SK-N-SH treated with all-trans-retinoic acid at 6 μM for 48 hours (cell line): ENCODE results near the gene SRM.

Experiments
- CREB5 ChIP-seq: fragments of 250-450 bp; sonication (Bioruptor Pico); IDR thresholded peaks from 2 replicates; pipeline ENCODE4 v1.5.1; 2020; ENCODE audit warnings: low read depth, mild to moderate bottlenecking, moderate library complexity
- CSDC2 ChIP-seq: fragments of 250-450 bp; sonication (Bioruptor Pico); IDR thresholded peaks from 2 replicates; pipeline ENCODE4 v1.5.0; 2020; ENCODE audit warnings: mild to moderate bottlenecking, moderate library complexity
- ESRRG ChIP-seq: fragments of 250-450 bp; sonication (Bioruptor Pico); IDR thresholded peaks from 2 replicates; pipeline ENCODE4 v1.6.1; 2021; ENCODE audit warnings: mild to moderate bottlenecking
- POU6F1 ChIP-seq: fragments of 250-450 bp; sonication (Bioruptor Pico); IDR thresholded peaks from 2 replicates; pipeline ENCODE4 v1.8.0; 2021; ENCODE audit warnings: low read depth, mild to moderate bottlenecking, moderate library complexity, borderline replicate concordance
- ZFP3 ChIP-seq: fragments of 250-450 bp; sonication (Bioruptor Pico); IDR thresholded peaks from 2 replicates; pipeline ENCODE4 v1.5.0; 2020; ENCODE audit warnings: mild to moderate bottlenecking, moderate library complexity
- ZNF565 ChIP-seq: fragments of 450-650 bp; formaldehyde crosslinking; conservative IDR thresholded peaks from 2 replicates; pipeline ENCODE4 v1.5.0; 2020; ENCODE audit warnings: low read depth, mild to moderate bottlenecking, moderate library complexity
- ZNF8 ChIP-seq: fragments of 450-650 bp; formaldehyde crosslinking; IDR thresholded peaks from 2 replicates; pipeline ENCODE4 v1.5.0; 2020; ENCODE audit warnings: mild to moderate bottlenecking, moderate library complexity

DNA sequence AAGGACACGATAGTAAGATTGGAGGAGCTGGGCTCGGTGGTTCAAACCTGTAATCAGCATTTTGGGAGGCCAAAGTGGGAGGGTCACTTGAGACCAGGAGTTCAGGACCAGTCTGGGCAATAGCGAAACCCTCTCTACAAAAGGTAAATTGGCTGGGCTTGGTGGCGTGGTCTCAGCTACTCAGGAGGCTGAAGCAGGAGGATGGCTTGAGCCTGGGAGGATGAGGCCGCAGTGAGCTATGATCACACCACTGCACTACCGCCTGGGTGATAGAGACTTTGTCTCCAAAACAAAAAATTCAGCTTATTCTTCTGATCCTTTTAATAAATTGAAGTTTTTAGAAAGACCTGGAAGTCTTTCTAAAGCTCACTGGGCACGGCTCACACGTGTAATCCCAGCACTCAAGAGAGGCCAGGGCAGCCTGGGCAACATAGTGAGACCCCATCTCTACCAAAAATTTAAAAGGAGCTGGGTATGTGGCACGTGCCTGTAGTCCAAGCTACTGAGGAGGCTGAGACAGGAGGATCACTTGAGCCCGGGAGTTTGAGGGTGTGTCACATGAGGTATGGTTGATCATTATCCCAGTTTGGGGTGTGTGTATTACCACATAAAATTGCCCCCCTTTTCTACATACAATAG lies 28.1 kb downstream of the SRM start:
- no peak for TF ChIP-seq ZNF8
- TF ChIP-seq ZFP3 (CRISPR knock-in tag): no peak
- TF ChIP-seq ESRRG (CRISPR knock-in tag): no peak
- no peak for TF ChIP-seq CSDC2 (CRISPR knock-in tag)
- TF ChIP-seq POU6F1 (CRISPR knock-in tag): no peak
- no peak for TF ChIP-seq CREB5
- TF ChIP-seq ZNF565: no peak
